Measurements from ENCODE around the gene GPATCH11.

GPATCH11 gene

GRCh38 chr2:37061013-37061711 lies 23.2 kb upstream of the GPATCH11 start:
- no peak for TF ChIP-seq CTCF (IDR thresholded peaks at IDR 0.05; ENCODE audit: low read depth, low read length)
- H3K4me3 ChIP-seq (ENCODE audit: low read depth, low read length), result no peak overlapping the region

- TF ChIP-seq CTCF (IDR thresholded peaks at IDR 0.05; ENCODE audit: low read depth, low read length), result no peak
- H3K4me3 ChIP-seq (ENCODE audit: low read depth, low read length), result no peak overlapping the region
Observed at GRCh38 chr2:37061776-37062175, 22.5 kb upstream of the GPATCH11 start.

- no peak for TF ChIP-seq CTCF (IDR thresholded peaks at IDR 0.05; ENCODE audit: low read depth, low read length)
- no peak overlapping the region for H3K4me3 ChIP-seq (ENCODE audit: low read depth, low read length)
Observed at GRCh38 chr2:37068686-37069085, 15.6 kb upstream of the GPATCH11 start.

GRCh38 chr2:37070931-37071330 lies 13.4 kb upstream of the GPATCH11 start:
- no peak overlapping the region for H3K4me3 ChIP-seq (ENCODE audit: low read depth, low read length)
- no peak for TF ChIP-seq CTCF (IDR thresholded peaks at IDR 0.05; ENCODE audit: low read depth, low read length)

- no peak overlapping the region for H3K4me3 ChIP-seq (ENCODE audit: low read depth, low read length)
- TF ChIP-seq CTCF (IDR thresholded peaks at IDR 0.05; ENCODE audit: low read depth, low read length), result no peak
Observed at GRCh38 chr2:37080266-37080665, 4.1 kb upstream of the GPATCH11 start.

GRCh38 chr2:37080689-37081088 lies 3.6 kb upstream of the GPATCH11 start:
- H3K4me3 ChIP-seq (ENCODE audit: low read depth, low read length), result no peak overlapping the region
- TF ChIP-seq CTCF (IDR thresholded peaks at IDR 0.05; ENCODE audit: low read depth, low read length), result no peak

GRCh38 chr2:37084797-37085196 lies 479 bp downstream of the GPATCH11 start:
- no peak for TF ChIP-seq CTCF (IDR thresholded peaks at IDR 0.05; ENCODE audit: low read depth, low read length)

More at GRCh38 chr2:37084797-37085196, 479 bp downstream of the GPATCH11 start:
- H3K4me3 ChIP-seq (ENCODE audit: low read depth, low read length), result peak overlapping the region; percentile 96

Measured in WI38 (cell line).